Stimulated activated CD4-positive, alpha-beta T cell treated with anti-CD3 and anti-CD28 coated beads, Interleukin-12 subunit alpha, Interleukin-12 subunit beta, amount 100 ng/mL, for 24 hours (primary cell): ENCODE data around the gene RAB17.

ENCODE experiments used
- DNase-seq, 2 experiments: peaks; one replicate each; pipeline ENCODE4 v3.0.0-alpha.2; 2020; ENCODE audit warnings: low read depth in 2 of 2

The RAB17 gene, protein sequence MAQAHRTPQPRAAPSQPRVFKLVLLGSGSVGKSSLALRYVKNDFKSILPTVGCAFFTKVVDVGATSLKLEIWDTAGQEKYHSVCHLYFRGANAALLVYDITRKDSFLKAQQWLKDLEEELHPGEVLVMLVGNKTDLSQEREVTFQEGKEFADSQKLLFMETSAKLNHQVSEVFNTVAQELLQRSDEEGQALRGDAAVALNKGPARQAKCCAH

DNA sequence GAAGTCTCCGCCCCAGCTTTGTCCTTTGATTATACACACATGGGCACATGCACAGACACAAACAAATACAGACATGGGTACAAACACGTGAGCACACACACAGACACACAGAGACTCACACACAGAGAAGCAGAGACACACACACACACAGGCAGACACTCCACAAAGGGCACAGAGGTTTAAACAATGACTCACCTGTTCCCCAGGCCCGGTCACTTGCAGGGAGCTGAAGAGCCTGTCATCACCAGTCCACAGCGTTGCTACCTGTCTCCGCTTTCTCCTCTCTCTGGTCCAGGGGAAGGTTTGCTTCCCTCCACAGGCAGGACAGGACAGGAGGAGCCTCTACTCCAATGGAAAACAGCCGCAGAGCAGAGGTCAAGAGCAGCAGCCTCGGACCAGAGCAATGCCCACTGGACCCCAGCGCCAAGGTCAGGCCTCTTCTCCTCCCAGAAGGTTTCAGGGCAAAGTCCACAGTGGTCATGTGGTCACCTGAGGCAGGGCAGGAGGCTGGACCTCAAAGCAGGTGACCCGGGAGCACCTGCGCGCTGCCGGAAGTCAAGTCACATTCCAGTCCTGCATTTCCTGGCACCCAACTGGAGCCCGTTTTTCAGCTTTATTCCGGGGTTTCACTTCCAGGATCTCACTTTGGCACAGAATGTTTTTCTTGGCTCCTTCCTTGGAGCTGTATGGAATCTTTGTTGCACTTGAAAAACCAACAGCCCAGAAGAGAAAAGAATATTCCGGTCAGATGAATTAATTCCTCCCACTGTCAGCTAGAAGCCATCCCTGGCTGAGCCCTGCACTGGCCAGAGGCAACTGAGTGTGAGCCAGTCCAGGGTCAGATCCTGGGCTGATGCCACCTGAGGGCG is at the start of gene RAB17:
Gene RAB17 (minus strand): TSS at position 463 of the 869 bp plus-strand sequence. CDS start 4,580 bp downstream, outside the sequence.
- no peak for DNase-seq

DNA sequence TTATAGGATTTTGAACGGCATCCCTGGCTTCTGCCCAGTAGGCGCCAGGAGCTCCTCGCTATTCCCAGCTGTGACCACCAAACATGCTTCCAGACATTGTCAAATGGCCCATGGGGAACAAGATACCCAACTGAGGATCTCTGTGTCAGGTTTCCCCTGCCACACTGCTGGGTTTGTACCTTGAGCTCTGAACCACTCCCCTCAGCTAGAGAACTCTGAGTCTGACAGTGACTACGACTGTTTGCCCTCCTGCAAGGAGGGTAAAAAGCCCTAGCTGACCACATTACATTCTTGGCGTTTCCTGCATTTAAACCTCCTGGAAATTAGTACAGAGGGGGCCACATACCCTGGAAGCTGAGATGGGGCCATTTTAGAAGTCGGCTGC is 49.3 kb upstream of the RAB17 start:
- no peak for DNase-seq

DNA sequence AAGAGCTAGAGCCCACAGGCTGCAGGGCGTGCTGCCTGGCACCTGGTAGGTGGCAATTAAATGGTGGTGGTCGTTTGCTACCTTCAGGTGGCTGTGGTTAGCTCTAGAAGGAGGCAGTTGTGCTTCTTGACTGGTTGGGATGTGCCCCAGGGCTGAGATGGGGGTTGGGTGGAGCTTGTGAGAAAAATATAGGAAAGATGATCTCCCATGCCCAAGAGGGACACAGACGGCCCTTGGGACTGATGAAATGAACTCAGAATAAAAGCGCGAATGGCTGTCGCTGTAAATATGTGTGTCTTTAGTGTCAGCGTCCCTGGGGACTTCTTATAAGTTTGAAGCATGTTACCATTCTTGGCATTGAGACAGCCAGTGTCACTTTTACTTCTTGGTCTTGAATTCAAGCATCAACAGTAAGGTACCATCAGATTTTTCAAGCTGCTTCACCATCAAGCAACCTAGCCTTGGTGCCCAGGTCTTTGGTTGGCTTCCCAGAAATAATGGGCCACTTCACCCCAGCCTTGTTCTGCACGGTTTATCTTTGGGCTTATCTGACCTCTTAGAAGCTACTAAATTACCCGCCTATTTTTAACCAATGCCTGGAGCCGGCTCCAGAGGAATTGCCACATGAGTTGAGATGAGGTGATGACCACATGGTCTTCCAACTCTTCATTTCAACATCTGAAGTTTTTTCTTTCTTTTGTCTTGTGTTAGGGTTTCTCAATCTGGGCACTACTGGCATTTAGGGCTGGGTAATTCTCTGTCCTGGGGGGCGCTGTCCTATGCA is 48.7 kb upstream of the RAB17 start:
- no peak for DNase-seq

DNA sequence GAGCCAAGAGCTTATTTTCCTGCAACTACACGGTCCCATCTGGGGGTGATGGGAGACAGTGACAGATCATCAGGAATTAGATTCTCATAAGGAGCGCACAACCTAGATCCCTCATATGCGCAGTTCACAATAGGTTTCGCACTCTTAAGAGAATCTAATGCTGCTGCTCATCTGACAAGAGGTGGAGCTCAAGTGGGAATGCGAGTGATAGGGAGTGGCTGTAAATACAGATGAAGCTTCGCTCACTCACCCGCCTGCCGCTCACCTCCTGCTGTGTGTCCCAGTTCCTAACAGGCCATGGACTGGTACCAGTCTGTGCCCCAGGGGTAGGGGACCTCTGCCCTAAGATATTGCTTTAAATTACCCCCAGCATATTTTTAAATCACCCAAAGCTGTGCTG is 47.6 kb upstream of the RAB17 start:
- no peak for DNase-seq

DNA sequence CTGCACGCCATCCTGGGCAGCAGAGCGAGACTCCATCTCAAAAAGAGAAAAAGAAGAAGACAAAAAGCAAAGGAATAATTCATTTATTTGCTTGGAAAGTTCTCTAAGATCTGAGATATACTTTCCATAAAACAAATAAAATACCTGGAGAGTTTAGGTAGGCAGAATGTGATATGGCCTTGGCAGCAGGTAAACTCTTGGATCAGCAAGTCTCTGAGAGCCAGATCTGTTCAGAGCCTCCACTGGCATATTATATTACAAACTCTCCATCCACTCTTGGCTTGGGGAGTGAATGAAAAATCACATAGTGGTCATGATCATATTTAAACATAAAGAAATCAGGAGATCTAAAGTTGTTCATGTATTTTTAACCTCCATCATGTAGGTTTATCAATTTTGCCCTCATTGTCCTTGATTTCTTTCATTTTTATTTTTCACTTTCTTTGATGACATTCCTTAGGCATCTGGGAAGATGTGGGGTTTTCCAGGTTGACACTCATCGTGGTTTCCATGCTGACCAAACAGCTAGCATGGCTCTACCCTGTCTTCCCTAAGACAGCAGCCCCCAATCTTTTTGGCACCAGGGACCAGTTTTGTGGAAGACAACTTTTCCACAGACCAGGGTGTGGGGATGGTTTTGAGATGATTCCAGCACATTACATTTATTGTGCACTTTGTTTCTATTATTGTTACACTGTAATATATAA is 47.0 kb upstream of the RAB17 start:
- no peak for DNase-seq

DNA sequence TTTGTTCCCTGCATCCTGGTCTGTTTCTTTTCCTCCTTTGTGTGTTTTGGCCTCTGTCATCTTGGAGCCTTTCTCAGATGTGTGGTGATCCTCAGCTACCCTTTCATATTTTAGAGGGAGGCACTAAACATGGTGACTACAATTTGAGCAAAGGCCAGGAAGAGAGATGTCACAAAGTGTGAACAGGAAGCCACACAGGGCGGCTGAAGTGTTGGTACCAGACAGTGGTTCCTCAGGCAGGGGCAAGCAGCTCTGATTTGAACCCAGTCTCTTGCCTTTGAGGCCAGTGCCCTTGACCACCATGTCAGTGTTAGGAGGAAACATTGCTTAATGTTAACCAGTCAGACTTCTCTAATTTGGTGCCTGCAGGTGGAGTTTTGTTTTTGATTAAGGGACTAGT is 46.0 kb upstream of the RAB17 start:
- DNase-seq = no peak

DNA sequence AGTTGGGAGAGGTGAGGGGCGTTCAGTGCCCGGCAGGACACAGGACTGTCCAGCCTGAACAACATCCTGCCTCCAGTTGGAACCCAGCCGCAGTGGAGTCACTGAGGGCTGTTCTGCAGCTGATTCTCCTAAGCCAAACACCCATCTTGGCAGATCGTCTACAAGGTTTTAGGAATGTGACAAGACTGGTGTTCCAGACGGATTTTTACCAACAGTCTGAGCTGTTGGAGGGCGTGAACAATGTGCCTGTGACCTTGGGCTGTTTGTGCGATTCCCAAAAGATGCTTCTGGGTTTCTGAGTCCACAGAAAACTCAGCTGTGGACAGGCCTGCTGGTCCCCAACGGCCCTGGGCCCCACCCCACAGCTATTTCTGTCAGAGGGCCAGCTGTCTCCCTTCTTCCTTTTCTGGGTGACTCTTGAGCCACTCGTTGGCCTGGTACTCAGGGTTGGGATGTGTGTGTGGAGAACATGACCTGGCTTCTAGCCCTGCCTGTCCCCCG is 42.6 kb upstream of the RAB17 start:
- no peak for DNase-seq

DNA sequence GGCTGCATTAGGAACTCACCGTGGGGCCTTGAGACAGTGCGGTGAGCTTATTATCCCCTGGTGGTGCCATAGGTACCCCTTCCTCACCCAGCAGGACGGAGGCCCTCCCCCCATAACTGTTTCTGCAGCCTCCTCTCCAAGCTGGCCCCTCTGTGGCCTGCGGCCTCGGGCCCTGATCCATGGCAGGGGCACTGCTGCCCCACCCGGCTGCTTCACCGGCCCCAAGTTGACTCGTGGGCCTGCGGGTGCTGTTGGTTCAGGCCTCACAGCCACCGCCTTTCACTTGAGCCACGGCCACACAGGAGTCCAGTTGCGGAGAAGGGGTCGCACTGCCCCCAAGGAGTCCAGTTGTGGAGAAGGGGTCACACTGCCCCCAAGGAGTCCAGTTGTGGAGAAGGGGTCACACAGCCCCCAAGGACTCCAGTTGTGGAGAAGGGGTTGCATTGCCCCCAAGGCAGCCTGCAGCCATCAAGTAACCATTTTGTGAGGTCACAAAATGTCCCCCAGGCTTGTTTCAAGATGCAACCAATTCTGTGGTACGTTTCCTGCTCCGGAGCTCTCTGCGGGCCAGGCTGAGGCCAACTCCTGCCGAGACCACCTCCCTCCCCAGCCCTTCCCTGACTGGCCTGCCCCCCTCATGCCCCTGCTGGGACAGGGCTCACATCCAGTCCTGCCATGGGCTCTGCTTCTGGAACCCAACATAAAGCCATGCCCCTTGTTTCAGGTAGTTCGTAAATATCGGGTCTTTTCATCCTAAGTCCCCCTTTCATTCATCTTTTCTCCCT is 41.5 kb upstream of the RAB17 start:
- no peak for DNase-seq

DNA sequence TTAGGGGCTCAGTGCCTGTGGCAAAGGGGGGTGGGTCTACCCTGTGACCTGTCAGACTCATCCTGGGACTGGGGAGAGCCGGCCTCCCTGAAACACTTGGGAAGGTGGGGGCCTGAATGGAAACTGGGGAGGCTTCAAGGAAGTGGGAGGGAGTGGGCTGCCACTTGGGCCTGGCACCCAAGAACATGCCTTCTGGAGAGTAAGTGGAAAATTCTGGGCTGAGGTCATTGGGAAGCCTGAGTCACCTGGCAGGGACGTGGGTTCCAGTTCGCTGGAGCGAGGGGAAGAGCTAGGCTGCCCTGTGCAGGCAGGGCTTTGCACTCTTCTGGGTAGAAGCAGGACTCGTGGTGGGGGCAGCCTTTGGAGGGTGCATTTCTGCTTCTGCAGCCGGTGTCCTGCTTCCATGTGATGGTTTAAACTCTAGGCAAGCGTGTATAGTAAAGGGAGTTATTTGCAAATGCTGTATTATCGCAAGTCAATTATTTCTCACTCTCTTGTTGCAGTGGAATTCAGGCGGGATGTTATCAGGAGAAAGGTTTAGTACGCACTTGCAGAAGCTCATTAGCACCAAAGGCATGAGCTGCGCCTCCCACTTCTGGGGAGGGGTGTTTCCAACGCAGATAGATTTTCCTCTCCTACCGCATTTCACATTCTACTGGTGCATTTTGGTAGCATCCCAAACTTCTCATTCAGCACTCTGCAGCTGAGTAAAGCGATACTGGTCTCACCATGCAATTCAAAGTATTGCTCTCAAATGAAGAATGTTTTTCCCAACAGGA is 40.7 kb upstream of the RAB17 start:
- DNase-seq = no peak

DNA sequence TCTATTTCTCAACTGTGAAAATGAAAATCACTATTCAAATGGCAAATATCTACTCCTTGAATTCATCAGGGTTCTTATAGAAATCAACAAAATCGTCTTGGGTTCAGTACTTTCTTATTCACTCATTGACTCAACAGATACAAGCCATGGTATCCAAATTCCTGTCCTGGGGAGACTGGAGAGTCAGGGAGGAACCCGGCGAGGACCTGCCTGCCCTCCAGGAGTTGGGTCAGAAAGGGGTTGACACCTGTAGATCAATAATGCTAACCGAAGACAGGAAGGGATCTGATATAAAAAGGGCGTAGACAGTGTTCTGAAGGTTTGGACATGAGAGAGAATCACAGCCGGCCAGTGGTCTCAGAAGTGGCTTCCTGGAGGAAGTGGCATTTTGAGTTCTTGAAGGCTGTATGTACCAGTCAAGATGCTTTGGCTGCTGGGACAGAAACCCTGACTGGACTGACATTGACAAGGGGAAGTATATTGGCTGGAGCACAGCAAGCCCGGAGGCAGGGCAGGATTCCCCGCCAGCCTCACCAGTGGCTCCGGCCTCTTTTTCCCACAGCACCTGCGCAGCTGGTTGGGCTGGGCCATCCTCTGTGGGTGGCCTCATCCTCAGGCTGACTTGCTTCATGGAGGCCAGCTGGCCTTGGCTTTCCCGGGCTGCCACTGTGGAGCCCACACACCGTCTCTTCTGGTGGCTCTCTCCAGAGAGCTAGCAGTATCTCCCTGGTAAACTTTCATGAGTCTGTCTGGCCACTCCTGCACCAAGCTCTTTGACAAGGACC is 39.9 kb upstream of the RAB17 start:
- DNase-seq = no peak

DNA sequence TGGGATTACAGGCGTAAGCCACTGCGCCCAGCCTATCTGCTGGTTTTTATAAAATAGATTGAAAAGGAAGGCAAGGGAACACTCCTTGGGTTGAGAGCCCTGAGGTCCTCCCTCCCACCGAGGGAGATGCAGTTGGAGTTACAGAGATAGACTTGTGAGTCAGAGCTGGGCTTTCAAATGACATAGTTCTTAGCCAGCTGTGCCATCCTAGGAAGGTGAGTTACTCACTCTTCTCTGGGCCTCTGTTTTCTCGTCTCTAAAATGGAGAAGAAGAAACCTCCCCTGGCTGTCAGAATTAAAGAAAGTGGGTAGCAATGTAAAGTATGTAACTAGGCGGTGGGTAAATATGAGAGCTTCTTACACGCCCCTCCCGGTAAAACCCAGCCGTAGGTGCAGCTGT is 39.2 kb upstream of the RAB17 start:
- no peak for DNase-seq

DNA sequence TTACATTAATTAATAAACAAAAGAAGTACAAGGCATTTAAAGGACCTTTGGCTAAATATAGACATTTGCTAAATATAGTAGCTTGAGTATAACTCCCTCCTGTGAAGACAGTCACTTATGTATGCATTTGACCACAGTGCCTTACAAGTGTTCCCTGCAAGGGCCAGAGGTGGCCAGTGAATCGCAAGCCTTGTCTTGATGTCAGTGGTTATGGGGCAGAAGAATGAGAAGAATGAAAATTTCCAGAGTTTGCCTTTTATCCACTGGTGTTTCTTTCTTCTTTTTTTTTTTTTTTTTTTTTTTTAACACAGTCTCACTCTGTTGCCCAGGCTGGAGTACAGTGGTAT is 38.6 kb upstream of the RAB17 start:
- no peak for DNase-seq

DNA sequence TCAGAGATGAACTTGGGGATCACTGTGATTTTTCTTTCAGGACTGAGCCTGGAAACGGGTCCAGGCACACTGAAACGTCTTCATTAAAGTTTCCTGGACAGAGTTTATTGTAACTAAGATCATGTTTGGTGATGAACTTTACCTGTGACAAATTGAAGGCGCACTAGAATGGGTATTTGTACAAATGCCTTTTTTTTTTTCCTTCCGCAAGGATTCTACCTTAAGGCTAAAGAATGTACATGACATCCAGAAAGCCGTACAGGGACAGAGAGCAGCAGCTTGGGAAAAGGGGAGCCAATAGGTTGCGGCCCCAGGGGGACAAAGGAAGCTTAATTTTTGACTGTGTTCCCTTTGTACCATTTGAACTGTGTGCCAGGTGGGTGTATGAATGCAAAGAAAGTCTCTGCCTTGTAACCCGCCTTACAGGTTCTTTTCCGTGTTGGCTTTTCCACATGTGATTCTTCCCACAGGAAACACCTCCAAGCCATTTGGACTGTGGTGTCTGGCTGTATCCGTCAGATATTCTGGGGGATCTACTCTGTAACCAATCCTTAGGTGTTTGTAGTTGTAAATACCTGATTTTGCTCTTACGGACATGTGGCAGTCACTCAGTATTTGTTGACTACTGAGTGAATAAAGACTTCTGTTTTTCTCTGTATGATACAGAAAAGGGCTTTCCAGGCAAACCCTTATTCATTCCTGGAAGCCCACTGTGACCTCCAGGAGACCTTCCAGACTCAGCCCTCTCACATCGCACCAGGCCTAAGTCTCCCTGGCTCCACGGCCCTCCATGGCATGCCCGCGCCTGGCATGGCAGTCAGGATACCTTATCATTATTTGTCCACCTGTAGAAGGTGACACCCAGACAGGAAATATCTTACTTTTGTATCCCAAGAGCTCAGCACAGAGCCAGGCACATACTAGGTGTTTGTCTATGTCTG is 38.0 kb upstream of the RAB17 start:
- no peak for DNase-seq

DNA sequence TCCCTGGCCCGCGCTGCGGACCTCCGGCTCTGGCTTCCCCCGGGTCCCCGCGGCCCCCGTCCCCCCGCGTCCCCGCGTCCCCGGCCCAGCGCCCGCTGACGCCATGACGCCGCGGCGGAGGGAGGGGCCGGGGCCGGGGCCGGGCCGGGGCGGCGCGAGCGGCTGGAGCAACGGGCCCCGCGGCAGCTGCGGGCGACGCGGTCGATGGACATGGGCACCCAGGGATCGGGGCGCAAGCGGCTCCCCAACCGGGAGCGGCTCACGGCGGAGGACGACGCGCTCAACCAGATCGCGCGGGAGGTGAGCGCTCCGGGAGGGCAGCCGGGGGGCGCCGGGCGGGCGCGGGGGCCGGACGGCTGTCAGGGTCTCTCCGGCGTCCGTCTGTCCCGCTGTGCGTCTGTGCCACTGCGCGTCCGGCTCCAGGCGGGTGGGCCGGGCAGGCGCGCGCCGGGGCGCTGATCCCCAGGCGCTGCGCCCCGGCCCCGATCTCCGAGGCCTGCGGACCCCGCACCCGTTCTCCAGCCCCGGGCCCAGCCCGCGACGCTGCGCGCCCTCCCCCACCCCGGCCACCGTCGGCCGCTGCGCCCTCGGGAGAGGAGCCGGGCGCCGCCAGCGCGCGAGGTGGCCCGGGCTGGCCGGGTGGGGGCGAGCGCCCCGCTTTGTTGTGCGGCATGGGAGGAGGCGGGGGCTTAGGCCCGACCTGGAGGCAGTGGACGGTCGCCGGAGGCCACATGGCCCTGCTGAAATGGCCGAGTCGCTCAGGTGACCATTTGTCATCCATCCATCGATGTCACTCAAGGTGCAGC is 37.1 kb upstream of the RAB17 start, which contains the start of gene LRRFIP1:
Gene LRRFIP1 (plus strand): TSS at position 147 of the 806 bp plus-strand sequence. CDS start 58 bp downstream, at position 205.
- DNase-seq = peak in 1 of 2 experiments; percentile 20

DNA sequence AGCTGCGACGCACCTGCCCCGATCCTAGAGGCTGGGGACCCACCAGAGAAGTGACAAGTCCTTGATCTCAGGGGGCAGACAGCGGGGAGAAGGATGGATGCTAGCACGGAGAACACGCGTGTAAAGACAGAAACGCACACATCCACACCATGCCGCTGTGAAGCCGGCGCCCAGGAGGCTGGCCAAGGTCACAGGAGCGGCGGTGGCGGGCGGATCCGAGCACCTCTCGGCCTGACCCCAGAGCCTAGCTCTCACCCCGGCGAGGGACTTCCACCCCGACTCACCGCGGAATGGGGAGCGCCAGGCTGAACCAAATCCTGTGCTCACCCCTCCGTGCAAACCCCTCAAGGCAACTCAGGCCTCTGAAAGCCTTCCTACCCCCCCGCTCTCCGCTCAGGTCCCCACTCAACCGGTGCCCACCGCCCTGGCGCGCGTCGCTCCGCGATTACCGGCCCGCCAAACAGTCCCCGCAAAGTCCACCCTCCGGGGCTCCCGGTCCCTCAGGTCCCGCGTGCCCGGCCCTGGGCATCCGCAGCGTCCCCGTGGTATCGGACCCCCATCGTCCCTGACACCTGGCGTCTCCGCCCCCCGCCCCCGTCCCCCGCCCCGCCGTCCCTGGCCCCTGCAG is 36.4 kb upstream of the RAB17 start:
- no peak for DNase-seq

DNA sequence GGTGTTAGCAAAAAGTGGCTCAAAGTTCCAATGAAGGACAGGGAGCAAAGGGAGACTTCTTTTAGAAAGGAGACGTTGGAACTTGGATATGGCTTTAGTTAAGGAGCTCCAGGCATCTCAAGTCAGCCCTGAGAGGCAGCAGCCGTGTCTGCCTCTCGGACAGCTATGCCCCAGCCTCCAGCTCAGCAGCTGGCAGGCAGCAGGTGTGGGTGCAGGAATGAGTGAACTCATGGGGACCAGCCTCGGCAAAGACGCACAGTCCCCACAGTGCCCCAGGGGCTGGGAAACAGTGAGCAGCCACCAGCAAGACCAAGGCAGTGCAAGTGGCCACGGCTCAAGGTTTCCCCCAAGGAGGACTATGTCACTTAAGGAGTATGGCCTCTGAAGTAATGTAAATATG is 35.2 kb upstream of the RAB17 start:
- no peak for DNase-seq

DNA sequence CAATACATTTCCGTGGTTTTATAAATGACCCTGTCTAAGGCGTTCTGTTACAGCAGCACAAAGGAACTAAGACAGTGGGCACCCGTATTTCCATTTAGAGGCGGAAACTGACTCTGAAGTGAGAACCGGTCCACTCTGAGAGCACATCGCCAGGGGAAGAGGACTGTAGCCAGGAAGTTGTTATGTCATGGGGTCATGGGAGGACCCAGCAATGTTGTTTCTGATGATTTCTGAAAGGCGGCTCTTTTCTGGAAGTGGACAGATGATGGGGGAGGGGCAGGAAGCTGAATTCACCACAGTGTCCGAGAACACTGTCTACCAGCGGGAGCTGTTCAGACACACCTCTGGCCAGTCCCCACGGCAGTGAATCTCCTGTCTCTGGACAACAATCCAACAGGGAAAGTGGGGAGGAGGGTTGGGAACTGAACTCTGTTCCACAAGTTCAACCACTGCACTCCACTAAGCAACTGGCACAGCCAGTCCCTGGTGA is 34.7 kb upstream of the RAB17 start:
- DNase-seq = no peak
